Smooth muscle cell of the brain vasculature (primary cell): Measurements from ENCODE around the gene TPM4.
"Not testable (repeated sequence)": the region's sequence is repeated elsewhere in the genome, so short reads cannot be mapped to it uniquely, and the experiment has no call there.

ENCODE experiments used
- DNase-seq: peaks from one replicate; pipeline ENCODE4 v3.0.0-alpha.2; 2012; ENCODE audit warnings: low read depth, low spot score

TPM4 gene

GRCh38 chr19:16096280-16096855 is 20.1 kb downstream of the TPM4 start:
- no peak for DNase-seq

GRCh38 chr19:16098416-16098768 is 22.1 kb downstream of the TPM4 start:
- DNase-seq: no peak

- DNase-seq: no peak
Observed at GRCh38 chr19:16098821-16099220, 22.5 kb downstream of the TPM4 start.

- DNase-seq: not testable (repeated sequence)
Observed at GRCh38 chr19:16099314-16099965, 23.1 kb downstream of the TPM4 start.

- DNase-seq: no peak
Observed at GRCh38 chr19:16100524-16100923, 24.2 kb downstream of the TPM4 start.

- no peak for DNase-seq
Observed at GRCh38 chr19:16104722-16105121, 28.4 kb downstream of the TPM4 start.

- DNase-seq: no peak
Observed at GRCh38 chr19:16106121-16106520, 29.8 kb downstream of the TPM4 start.

- DNase-seq: peak; percentile 99
Observed at GRCh38 chr19:16111160-16111908, 35.0 kb downstream of the TPM4 start, which contains the start of gene RAB8A. Gene RAB8A, plus strand, starts transcription at chr19:16111889. Its CDS starts 13 bp downstream, at chr19:16111902.

- no peak for DNase-seq
Observed at GRCh38 chr19:16111909-16112752, 35.8 kb downstream of the TPM4 start.

GRCh38 chr19:16112778-16113177 is 36.5 kb downstream of the TPM4 start:
- DNase-seq: no peak

GRCh38 chr19:16113727-16114126 is 37.4 kb downstream of the TPM4 start:
- DNase-seq: no peak

GRCh38 chr19:16115301-16116039 is 39.2 kb downstream of the TPM4 start:
- no peak for DNase-seq

GRCh38 chr19:16116067-16116466 is 39.8 kb downstream of the TPM4 start:
- DNase-seq: no peak

- DNase-seq: no peak
Observed at GRCh38 chr19:16117594-16118033, 41.3 kb downstream of the TPM4 start.

- DNase-seq: no peak
Observed at GRCh38 chr19:16118489-16119033, 42.3 kb downstream of the TPM4 start.

- not testable (repeated sequence) for DNase-seq
Observed at GRCh38 chr19:16119075-16119857, 43.0 kb downstream of the TPM4 start.

GRCh38 chr19:16121141-16121540 is 44.8 kb downstream of the TPM4 start:
- DNase-seq: no peak

- no peak for DNase-seq
Observed at GRCh38 chr19:16121967-16122366, 45.7 kb downstream of the TPM4 start.

GRCh38 chr19:16124953-16125352 is 48.7 kb downstream of the TPM4 start:
- no peak for DNase-seq
